ENCODE data around the gene SPINK2. TPM values are rescaled to one million over a fixed set of nuclear protein-coding genes. Genes with fewer than 3 reads are reported as not detected.

The SPINK2 gene
- total RNA-seq, 1 experiment from 2014 or later, result not detected

DNA sequence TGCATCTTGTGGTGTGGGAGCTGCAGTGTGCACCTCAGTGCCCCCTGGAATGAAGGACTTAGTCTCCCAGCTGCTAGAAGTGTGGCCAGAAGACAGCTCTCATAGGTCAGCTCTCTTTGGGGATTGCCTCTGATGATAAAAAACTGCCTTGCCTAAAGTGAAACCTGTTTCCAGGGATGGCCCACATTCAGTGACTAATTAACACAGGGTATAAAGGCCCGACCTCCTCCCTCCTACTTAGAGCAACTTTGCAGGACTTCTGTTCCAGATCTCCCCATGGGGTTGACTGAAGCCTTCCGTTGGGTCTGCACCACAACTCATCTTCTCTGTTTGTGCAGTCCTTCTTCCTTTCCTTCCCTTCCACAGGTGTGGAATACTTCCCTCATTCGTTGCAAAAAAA lies 53.2 kb downstream of the SPINK2 start:
- no peak for DNase-seq
- H3K9me3 ChIP-seq, result no peaks in the 10 kb centered on the region
- no peaks in the 10 kb centered on the region for H3K36me3 ChIP-seq
- no peak overlapping the region for H3K4me3 ChIP-seq
- no peaks in the 10 kb centered on the region for H3K27me3 ChIP-seq

DNA sequence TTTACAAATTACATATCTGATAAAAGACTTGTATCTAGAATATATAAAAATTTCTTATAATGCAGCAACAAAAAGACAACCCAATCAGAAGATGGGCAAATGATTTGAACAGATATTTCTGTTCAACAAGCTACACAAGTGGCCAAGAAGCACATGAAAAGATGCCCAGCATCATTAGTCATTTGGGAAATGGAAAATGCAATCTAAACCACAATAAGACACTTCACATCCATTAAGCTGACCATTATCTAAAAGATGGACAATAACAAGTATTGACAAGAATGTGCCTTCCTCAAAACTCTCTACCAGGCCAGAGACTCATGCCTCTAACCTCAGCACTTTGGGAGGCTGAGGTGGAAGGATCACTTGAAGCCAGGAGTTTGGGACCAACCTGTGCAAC lies 53.9 kb downstream of the SPINK2 start:
- no peaks in the 10 kb centered on the region for H3K27me3 ChIP-seq
- no peak overlapping the region for H3K4me3 ChIP-seq
- no peaks in the 10 kb centered on the region for H3K9me3 ChIP-seq
- no peak for DNase-seq
- H3K36me3 ChIP-seq, result no peaks in the 10 kb centered on the region

DNA sequence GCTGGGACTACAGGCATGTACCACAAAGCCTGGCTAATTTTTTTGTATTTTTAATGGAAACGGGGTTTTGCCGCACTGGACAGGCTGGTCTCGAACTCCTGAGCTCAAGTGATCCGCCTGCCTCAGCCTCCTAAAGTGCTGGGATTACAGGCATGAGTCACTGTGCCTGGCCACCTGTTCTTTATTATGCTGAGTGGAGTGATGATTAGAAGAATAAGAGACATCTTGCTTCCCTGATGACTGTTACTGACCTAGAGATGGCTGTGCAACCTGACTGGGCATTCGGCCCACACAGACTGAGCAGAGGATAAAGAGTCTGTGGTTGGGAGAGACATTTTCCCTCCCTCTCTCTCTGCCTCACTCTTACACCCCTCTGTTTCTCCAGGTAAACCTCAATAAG lies 56.7 kb downstream of the SPINK2 start:
- H3K36me3 ChIP-seq, result no peaks in the 10 kb centered on the region
- no peaks in the 10 kb centered on the region for H3K27me3 ChIP-seq
- H3K9me3 ChIP-seq, result no peaks in the 10 kb centered on the region
- DNase-seq, result peak; percentile 23
- no peak overlapping the region for H3K4me3 ChIP-seq

DNA sequence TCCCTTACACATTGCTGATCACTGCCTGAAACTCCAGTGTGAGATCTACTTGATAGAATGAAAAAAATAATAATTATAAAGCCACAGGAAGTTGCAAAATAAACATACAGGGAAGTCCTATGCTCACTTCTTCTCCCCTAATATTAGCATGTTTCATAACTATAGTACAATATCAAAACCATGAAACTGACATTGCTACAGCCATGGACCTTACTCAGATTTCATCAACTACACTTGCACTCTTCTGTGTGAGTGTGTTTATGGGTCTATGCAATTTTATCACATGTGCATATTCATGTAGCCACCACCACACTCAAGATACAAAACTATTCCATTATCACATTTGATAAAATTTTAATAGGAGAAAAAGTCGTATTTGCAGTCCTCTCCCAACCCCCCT lies 57.3 kb downstream of the SPINK2 start:
- no peak for DNase-seq
- Histone ChIP-seq H3K27me3 (no peaks in the 10 kb centered on the region), H3K9me3 (no peaks in the 10 kb centered on the region), H3K36me3 (no peaks in the 10 kb centered on the region), H3K4me3 (no peak overlapping the region)

DNA sequence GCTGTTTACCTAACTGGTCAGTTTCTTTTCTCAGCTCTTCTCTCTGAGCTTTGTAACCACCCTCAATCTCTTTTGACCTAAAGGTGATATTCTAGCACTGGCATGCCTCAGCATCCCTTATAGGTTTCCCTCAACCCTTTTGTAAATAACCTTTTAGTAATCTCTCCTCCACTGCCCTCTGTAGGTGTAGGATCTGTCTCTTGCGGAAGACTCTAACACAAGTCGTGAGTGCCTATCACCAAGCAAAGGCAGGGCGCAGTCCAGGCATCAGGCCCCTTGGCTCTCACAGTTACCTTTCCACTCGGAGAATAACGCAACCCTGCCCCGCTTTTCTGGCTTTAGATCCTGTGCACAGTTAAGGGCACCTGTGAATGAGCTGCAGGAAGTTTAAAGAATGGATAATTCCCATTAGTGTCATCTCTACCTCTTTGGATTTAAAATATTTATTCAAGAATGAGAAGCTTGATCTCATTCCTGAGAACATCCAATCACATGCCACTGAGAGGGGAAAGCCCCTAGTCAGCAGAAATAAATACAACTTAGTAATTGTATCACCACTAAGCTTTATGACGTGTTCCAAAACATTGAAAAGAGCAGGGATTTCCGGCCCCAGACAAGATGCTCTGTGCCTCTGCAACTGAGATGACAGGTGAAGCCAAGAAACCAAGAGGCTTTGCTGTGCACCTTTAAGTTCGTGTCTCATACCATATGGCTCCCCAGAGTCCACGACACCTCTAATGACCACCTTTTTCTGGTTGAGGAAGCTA lies 58.8 kb downstream of the SPINK2 start:
- no peak for DNase-seq
- no peak overlapping the region for H3K4me3 ChIP-seq
- H3K36me3 ChIP-seq, result no peaks in the 10 kb centered on the region
- no peaks in the 10 kb centered on the region for H3K9me3 ChIP-seq
- H3K27me3 ChIP-seq, result no peaks in the 10 kb centered on the region

DNA sequence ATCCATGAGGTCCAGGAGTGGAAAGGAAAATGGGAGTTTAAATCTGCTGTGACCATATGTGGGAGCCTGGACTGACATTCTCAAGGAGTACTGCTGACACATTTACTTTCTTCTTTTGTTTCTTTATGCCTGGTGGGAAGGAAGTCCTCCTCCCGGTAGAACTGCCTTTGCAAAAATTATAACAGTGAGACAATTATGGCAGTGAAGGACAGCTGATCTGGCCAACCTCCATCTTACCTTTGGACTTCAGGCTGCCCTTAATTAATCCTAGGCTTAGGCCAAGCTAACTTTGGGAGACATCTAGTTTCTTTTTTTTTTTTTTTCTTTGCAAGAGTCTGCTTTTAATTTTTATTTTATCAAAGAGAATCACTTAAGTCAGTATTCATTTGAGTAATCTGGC lies 61.3 kb downstream of the SPINK2 start:
- Histone ChIP-seq H3K9me3 (no peaks in the 10 kb centered on the region), H3K36me3 (no peaks in the 10 kb centered on the region), H3K27me3 (no peaks in the 10 kb centered on the region), H3K4me3 (no peak overlapping the region)
- DNase-seq, result no peak

Other genes with a start within 250 kb of the SPINK2 start
- 0.79 TPM in 1 of 2 replicates, not detected in the other for gene HOPX, start 140.4 kb downstream of the SPINK2 start, total RNA-seq (2014; rRNA removed; shearing (Covaris generic); ENCODE audit: low replicate concordance)
- gene REST, start 86.2 kb upstream of the SPINK2 start, total RNA-seq (2014; rRNA removed; shearing (Covaris generic); ENCODE audit: low replicate concordance), result 12.3 and 22.6 TPM in 2 replicates
- 7.0 and 7.4 TPM in 2 replicates for gene NOA1, start 155.9 kb upstream of the SPINK2 start, total RNA-seq (2014; rRNA removed; shearing (Covaris generic); ENCODE audit: low replicate concordance)
- gene POLR2B, start 157.2 kb upstream of the SPINK2 start, total RNA-seq (2014; rRNA removed; shearing (Covaris generic); ENCODE audit: low replicate concordance), result 87.9 and 103 TPM in 2 replicates